Stomach smooth muscle (tissue), 2 donors: ENCODE measurements around the gene CS.
"Not testable (repeated sequence)": the region's sequence is repeated elsewhere in the genome, so short reads cannot be mapped to it uniquely, and the experiment has no call there.

Source experiments
- H3K27ac ChIP-seq: one replicate; pipeline ENCODE4 v1.7.0; 2013; ENCODE audit warnings: mild to moderate bottlenecking, low read length, inconsistent platforms
- H3K27me3 ChIP-seq, 2 donors: one replicate each; pipeline ENCODE4 v1.7.0; 2013; ENCODE audit warnings: low read length in 2 of 2; ENCODE audit not compliant: insufficient read depth in 2 of 2, control insufficient read depth in 1 of 2
- H3K36me3 ChIP-seq, 2 donors: one replicate each; pipeline ENCODE4 v1.7.0; 2013; ENCODE audit warnings: low read length in 2 of 2; ENCODE audit not compliant: control insufficient read depth in 2 of 2, insufficient read depth in 2 of 2
- H3K4me1 ChIP-seq: one replicate; pipeline ENCODE4 v1.7.0; 2013; ENCODE audit warnings: low read length; ENCODE audit not compliant: control insufficient read depth, insufficient read depth
- H3K4me3 ChIP-seq, 2 donors: one replicate each; pipeline ENCODE4 v1.7.0; 2013; ENCODE audit warnings: low read length in 2 of 2
- H3K9ac ChIP-seq, 2 donors: one replicate each; pipeline ENCODE4 v1.7.0; 2013; ENCODE audit warnings: low read length in 2 of 2, mild to moderate bottlenecking in 1 of 2
- H3K9me3 ChIP-seq, 2 donors: one replicate each; pipeline ENCODE4 v1.7.0; 2013; ENCODE audit warnings: low read length in 2 of 2; ENCODE audit not compliant: control insufficient read depth in 2 of 2
- donor health status: healthy.
- donor health status: Pancreatic carcinoma.

The CS gene

GRCh38 chr12:56335527-56335926, 35.4 kb upstream of the CS start:
- not testable (repeated sequence) for H3K4me3 ChIP-seq, H3K27ac ChIP-seq, H3K36me3 ChIP-seq, H3K27me3 ChIP-seq, H3K9me3 ChIP-seq, H3K9ac ChIP-seq
- peaks cover 16% of the 10 kb centered on the region for H3K4me1 ChIP-seq

DNA sequence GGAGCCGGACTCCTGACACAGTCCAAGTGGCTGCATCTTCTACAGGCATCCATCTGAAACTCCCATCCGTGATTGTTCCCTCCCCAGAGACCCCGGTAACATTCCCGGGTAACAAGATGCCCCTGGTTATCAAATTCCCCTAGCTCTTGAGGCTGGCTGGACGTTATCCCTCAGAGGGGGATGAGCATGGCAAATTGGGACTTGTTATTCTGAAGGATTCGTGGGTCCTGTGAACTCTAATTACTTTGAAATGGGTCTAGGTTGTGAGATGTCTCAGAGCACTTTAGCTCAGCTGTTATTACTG, 34.3 kb upstream of the CS start:
- H3K27ac ChIP-seq, result peak overlapping the region; percentile 99
- peak overlapping the region; percentile 82 to 90 for H3K4me3 ChIP-seq
- H3K9ac ChIP-seq, result peak overlapping the region; percentile 97 to 98
- no peaks in the 10 kb centered on the region for H3K27me3 ChIP-seq
- H3K4me1 ChIP-seq, result peaks cover 16% of the 10 kb centered on the region
- H3K36me3 ChIP-seq, result no peaks in the 10 kb centered on the region
- H3K9me3 ChIP-seq, result no peaks in the 10 kb centered on the region

DNA sequence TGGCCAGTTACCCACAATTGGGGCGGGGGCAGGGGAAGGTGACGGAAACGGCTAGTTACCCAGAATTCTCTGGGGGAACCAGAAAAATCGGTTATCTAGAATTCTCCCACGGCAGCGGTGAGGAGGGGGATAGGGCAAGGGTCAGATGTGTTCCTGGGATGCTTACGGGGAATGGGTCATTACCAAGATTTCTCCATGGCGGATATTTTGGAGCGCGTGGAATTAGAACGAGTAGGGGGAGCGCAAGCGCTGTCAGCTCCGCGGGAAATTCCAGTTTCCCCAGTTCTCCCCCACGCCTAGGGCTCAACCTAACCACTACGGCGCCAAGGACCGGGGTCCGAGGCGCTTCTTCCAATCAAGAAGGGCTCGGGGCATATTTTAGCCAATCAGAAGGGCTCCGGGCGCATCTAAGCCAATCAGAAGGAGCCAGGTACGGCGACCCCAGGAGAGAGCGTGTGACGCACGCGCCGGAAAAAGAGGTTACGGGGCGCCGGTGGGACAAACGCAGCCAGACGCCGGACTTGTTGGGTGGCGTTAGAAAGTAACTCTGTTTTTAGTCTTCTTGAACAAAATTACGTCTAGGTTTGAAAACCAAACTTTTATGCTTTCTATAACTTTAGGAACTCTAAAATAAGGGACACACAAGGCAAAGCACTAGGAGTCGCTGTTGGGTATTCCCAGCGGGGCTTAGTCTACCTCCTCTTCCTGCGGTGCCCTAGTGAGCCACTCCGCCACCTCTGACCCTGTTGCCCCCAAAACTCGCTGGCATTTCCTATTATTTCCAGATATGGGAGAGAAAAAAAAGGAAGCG, 33.8 kb upstream of the CS start, which contains the start of gene PAN2:
PAN2 (minus strand) TSS at position 322 of the 811 bp plus-strand sequence. CDS start 906 bp downstream, outside the sequence.
- peak within 1 kb of the TSS; percentile 99 for H3K27ac ChIP-seq
- H3K9me3 ChIP-seq, result no peaks in the 10 kb centered on the region
- H3K9ac ChIP-seq, result peak within 1 kb of the TSS; percentile 97 to 98
- peak within 1 kb of the TSS; percentile 82 to 90 for H3K4me3 ChIP-seq
- peaks cover 16% of the 10 kb centered on the region for H3K4me1 ChIP-seq
- no peaks in the 10 kb centered on the region for H3K27me3 ChIP-seq
- H3K36me3 ChIP-seq, result peaks cover 0 to under 1% of the 10 kb centered on the region in 2 donors

DNA sequence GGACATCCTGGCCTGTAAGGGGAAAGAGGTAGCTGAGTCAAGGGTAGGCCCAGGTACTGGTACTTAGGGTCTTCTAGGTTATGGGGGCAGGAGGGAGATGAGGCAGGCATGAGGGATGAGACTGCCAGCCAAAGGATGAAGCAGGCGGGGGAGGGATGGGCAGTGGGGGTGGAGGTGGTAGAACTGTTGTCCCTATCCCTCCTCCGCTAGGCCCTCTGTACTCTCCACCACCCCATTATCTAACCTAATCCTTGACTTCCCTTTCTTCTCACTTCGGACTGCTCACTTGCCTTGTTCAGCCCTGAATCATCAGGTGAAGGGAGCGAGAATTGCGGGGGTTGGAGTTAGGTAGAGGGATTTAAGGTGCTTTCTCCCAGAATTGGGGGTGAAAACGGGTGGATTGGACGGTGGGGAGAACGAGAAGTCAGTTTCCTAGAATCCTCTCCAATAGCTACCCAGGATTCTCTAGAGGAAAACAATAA, 33.1 kb upstream of the CS start:
- H3K27me3 ChIP-seq, result no peaks in the 10 kb centered on the region
- peak overlapping the region; percentile 82 to 90 for H3K4me3 ChIP-seq
- H3K27ac ChIP-seq, result peak overlapping the region; percentile 99
- no peaks in the 10 kb centered on the region for H3K9me3 ChIP-seq
- peaks cover 16% of the 10 kb centered on the region for H3K4me1 ChIP-seq
- peaks cover 3% of the 10 kb centered on the region in 2 donors for H3K36me3 ChIP-seq
- peak overlapping the region; percentile 97 to 98 for H3K9ac ChIP-seq

DNA sequence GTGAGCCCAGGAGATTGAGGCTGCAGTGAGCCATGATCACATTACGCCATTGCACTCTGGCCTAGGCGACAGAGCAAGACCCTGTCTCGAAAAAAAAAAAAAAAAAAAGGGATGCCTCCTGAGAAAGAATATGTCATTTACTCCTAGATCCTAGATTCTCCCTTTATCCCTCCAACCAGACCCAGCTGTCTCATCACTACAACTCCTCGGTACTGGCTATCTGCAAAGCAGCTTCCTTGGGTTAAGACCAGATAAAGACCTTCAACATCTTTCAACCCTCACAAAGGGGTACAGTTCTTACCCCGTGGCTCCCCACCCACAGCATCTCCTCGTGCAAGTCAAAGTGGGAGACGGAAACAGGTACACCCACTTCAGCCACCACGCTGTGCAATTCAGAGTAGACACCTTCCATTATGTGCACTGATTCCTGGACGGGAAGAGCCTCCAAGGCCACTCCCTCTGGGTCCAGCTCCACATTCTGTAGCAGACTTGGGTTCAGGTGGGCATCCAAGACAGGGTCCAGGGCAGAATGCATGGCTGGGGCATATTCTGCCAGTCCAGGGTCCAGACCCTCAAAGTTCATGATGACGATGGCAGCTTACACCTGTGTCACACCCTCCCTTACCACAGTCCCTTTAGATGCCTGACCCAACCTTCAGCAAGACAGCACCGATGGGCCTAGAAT, 32.5 kb upstream of the CS start:
- peak overlapping the region; percentile 82 to 90 for H3K4me3 ChIP-seq
- no peaks in the 10 kb centered on the region for H3K27me3 ChIP-seq
- H3K36me3 ChIP-seq, result peaks cover 5 to 9% of the 10 kb centered on the region in 2 donors
- H3K4me1 ChIP-seq, result peaks cover 16% of the 10 kb centered on the region
- H3K27ac ChIP-seq, result peak overlapping the region; percentile 99
- peak overlapping the region; percentile 97 to 98 for H3K9ac ChIP-seq
- H3K9me3 ChIP-seq, result no peaks in the 10 kb centered on the region

- H3K4me3 ChIP-seq, result no peak overlapping the region
- no peak overlapping the region for H3K27ac ChIP-seq
- peaks cover 21 to 25% of the 10 kb centered on the region in 2 donors for H3K36me3 ChIP-seq
- no peak overlapping the region for H3K9ac ChIP-seq
- H3K27me3 ChIP-seq, result no peaks in the 10 kb centered on the region
- no peaks in the 10 kb centered on the region for H3K9me3 ChIP-seq
- H3K4me1 ChIP-seq, result peaks cover 16% of the 10 kb centered on the region
Measured at GRCh38 chr12:56330936-56331490, 30.9 kb upstream of the CS start.

DNA sequence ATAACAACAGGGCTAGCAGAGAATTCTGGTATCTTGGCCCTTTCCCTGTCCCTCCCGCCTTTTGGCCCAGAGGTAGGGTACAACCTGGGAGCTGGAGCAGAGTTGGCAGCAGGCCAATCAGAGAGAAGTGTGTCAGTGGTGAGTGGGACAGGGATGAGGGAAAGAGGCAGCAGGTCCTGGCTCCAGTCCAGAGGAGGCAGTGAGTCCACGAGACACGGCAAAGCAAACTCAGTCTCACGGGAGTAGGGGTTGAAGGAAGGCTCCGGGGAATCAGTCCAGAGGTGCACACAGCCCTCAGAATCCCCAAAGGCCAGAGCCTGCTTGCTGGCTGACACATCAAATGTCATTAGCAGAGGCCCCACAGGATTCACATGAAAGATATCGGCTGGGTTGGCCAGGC, 26.4 kb upstream of the CS start:
- peaks cover 61 to 64% of the 10 kb centered on the region in 2 donors for H3K36me3 ChIP-seq
- no peak overlapping the region for H3K4me3 ChIP-seq
- H3K27me3 ChIP-seq, result no peaks in the 10 kb centered on the region
- no peaks in the 10 kb centered on the region for H3K4me1 ChIP-seq
- no peak overlapping the region for H3K27ac ChIP-seq
- peak overlapping the region in 1 of 2 donors; percentile 13 for H3K9ac ChIP-seq
- no peaks in the 10 kb centered on the region for H3K9me3 ChIP-seq

DNA sequence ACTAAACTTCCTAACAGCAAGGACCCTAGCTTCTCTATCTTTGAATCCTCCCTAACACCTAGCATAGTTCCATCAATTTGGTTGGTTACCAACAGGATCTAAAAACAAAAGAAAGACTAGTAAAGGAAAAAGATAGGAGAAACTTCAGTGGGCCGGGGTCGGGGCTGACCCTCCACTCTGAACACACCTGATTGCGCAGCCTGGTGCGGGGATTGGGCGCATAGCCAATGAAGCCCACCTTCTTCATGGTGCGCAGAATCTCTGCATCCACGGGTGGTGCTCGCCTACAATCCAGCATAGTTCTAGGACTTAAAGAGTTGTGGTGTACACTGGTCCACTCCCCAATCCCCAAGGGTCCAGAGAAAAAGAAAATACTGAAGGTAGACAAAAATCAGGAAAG, 26.0 kb upstream of the CS start:
- H3K27me3 ChIP-seq, result no peaks in the 10 kb centered on the region
- no peak overlapping the region for H3K27ac ChIP-seq
- no peak overlapping the region for H3K4me3 ChIP-seq
- peaks cover 61 to 64% of the 10 kb centered on the region in 2 donors for H3K36me3 ChIP-seq
- H3K9me3 ChIP-seq, result no peaks in the 10 kb centered on the region
- no peaks in the 10 kb centered on the region for H3K4me1 ChIP-seq
- no peak overlapping the region for H3K9ac ChIP-seq

DNA sequence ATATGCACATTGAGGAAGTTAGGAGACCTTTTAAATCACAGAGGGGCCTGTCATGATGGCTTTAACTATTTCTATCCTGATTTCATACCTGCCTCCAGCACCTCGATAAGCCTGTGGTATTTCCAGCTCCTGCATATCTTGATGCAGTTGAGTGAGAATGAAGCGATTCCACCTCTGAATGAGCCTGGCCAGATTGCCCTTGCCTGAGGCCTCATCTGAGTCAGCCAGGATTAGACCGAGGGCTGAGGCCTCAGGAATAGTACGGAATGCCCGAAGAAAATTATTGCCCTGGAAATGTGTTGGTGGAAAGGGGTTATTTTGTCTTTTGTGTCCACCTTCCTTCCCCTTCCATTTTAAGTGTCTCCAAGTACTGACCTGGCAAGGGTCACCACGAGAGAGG, 24.1 kb upstream of the CS start:
- H3K9ac ChIP-seq, result no peak overlapping the region
- peaks cover 68 to 72% of the 10 kb centered on the region in 2 donors for H3K36me3 ChIP-seq
- H3K4me3 ChIP-seq, result no peak overlapping the region
- no peaks in the 10 kb centered on the region for H3K9me3 ChIP-seq
- no peaks in the 10 kb centered on the region for H3K27me3 ChIP-seq
- H3K27ac ChIP-seq, result no peak overlapping the region
- H3K4me1 ChIP-seq, result no peaks in the 10 kb centered on the region

- H3K27me3 ChIP-seq, H3K9me3 ChIP-seq, H3K9ac ChIP-seq, H3K4me3 ChIP-seq, H3K4me1 ChIP-seq, H3K27ac ChIP-seq: not testable (repeated sequence)
- H3K36me3 ChIP-seq, result peaks cover 54 to 58% of the 10 kb centered on the region in 2 donors
Measured at GRCh38 chr12:56321610-56322009, 21.5 kb upstream of the CS start.
